H54 (cell line): Measurements from ENCODE around the gene AAMP.
A peak's percentile ranks its signal among the peaks of the same experiment; 100 is the strongest.

Experiments used
- DNase-seq: peaks from one replicate; pipeline ENCODE4 v3.0.0; 2011; ENCODE audit warnings: low spot score, mixed read lengths; ENCODE audit not compliant: insufficient read length
- FAIRE-seq: peaks from 3 replicates; lab custom pipeline; 2011; peaks lifted over from hg19 to GRCh38; lab: Jason Lieb, UNC
- POLR2A ChIP-seq: IDR thresholded peaks from 2 replicates; pipeline ENCODE4 v1.6.1; 2011; ENCODE audit warnings: low read depth, mild to moderate bottlenecking, low read length

The AAMP gene

DNA sequence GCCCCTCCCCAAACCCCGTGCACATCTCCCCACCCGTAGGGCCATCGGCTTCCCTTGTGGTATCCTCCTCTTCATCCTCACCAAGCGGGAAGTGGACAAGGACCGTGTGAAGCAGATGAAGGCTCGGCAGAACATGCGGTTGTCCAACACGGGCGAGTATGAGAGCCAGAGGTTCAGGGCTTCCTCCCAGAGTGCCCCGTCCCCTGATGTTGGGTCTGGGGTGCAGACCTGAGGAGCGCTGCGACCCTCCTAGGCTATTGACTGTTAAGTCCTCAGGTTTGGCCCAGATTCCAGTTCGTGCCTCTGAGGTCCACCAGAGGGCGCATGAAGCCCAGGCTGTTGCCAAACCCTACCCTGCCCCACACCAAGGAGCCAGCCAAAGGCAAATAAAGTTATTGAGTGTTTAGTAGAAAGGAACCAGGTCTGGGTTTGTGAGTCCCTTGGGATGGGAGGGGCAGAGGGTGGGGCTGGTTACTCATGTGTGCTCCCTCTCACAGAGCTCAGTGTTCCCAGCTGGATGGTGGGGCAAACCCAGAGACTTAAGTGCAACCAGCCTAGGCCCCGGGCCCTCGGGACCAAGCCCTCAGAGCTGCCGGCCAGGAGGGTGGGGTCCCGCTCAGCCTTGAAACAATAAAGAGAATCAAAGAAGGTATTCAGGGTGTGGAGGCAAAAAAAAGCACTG lies 2.7 kb upstream of the AAMP start:
- TF ChIP-seq POLR2A = no peak
- FAIRE-seq (peak; percentile 50), DNase-seq (peak; percentile 86)

- no peak for TF ChIP-seq POLR2A
- FAIRE-seq = no peak
- no peak for DNase-seq
Observed at GRCh38 chr2:218271865-218272530, 2.1 kb upstream of the AAMP start.

- TF ChIP-seq POLR2A = no peak
- FAIRE-seq (no peak), DNase-seq (no peak)
Observed at GRCh38 chr2:218271487-218271797, 1.5 kb upstream of the AAMP start.

- no peak for FAIRE-seq
- TF ChIP-seq POLR2A = no peak
Observed at GRCh38 chr2:218270721-218271486, 967 bp upstream of the AAMP start.

DNA sequence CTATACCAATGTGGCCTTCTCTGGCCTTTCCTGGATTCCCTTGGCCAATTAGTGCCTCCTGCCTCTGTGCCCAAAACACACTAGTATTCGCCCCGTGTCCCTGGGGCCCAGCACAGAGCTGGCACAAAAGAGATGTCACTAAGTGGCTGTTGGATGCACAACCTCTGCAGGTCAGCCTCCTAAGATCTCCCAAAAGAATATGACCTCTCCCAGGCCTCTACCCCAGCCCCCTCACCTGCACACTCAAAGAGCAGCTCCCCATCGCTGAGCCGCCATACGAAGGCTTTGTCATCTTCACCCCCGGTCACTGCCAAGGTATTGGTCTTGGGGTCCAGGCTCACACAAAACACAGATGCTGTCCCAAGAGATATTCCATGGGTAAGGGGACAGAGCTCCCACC lies 2.7 kb downstream of the AAMP start:
- no peak for DNase-seq

More at GRCh38 chr2:218270721-218271486, 967 bp upstream of the AAMP start:
- peak; percentile 33 for DNase-seq

GRCh38 chr2:218266316-218266979 lies 3.5 kb downstream of the AAMP start:
- FAIRE-seq = no peak
- DNase-seq = no peak
- TF ChIP-seq POLR2A = no peak

More for the DNA sequence above, 2.7 kb downstream of the AAMP start:
- FAIRE-seq = no peak
- no peak for TF ChIP-seq POLR2A

GRCh38 chr2:218265626-218266025 lies 4.3 kb downstream of the AAMP start:
- FAIRE-seq (no peak), DNase-seq (no peak)
- TF ChIP-seq POLR2A = no peak

GRCh38 chr2:218264773-218265561 lies 5.0 kb downstream of the AAMP start:
- no peak for TF ChIP-seq POLR2A
- FAIRE-seq = no peak
- DNase-seq = no peak

- DNase-seq = no peak
Observed at GRCh38 chr2:218263817-218264641, 5.9 kb downstream of the AAMP start.

DNA sequence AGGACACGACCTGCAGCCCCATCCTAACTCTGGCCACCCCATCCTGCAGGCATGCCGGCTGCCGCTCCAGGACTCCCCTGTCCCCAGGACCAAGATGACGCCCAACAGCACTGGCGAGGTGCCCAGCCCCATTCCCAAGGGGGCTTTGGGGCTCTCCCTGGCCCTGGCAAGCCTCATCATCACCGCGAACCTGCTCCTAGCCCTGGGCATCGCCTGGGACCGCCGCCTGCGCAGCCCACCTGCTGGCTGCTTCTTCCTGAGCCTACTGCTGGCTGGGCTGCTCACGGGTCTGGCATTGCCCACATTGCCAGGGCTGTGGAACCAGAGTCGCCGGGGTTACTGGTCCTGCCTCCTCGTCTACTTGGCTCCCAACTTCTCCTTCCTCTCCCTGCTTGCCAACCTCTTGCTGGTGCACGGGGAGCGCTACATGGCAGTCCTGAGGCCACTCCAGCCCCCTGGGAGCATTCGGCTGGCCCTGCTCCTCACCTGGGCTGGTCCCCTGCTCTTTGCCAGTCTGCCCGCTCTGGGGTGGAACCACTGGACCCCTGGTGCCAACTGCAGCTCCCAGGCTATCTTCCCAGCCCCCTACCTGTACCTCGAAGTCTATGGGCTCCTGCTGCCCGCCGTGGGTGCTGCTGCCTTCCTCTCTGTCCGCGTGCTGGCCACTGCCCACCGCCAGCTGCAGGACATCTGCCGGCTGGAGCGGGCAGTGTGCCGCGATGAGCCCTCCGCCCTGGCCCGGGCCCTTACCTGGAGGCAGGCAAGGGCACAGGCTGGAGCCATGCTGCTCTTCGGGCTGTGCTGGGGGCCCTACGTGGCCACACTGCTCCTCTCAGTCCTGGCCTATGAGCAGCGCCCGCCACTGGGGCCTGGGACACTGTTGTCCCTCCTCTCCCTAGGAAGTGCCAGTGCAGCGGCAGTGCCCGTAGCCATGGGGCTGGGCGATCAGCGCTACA lies 7.0 kb downstream of the AAMP start:
- TF ChIP-seq POLR2A = no peak
- DNase-seq (no peak), FAIRE-seq (no peak)

More at GRCh38 chr2:218263817-218264641, 5.9 kb downstream of the AAMP start:
- no peak for FAIRE-seq
- no peak for TF ChIP-seq POLR2A

DNA sequence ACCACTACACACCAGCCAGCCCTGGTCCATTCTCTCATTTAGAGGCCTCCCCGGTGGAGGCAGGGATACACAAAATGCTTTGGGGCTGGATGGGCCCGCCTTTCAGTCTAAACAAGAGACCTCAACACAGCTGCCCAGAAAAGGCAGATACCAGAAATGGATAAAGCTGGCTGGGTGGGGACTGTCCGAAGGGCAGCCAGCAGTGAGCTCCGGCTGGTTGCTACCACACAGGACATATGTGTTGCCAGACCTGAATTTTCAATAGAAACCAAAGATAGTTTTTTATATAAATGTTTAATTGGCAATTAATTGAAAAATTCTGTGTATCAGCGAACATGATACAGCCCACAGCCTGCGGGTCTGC lies 7.7 kb downstream of the AAMP start:
- no peak for FAIRE-seq
- no peak for DNase-seq
- no peak for TF ChIP-seq POLR2A
